Uterus (tissue), 2 donors: ENCODE measurements around the gene UBE2O.

ENCODE experiments used
- POLR2A ChIP-seq, 2 donors: fragments of 450-650 bp; IDR thresholded peaks; one replicate each; pipeline ENCODE4 v1.6.1; 2016; ENCODE audit warnings: antibody characterized with exemption in 2 of 2, mild to moderate bottlenecking in 1 of 2, moderate library complexity in 1 of 2
- TF ChIP-seq, protein P1 (sequence below), 4 experiments: fragments of 200-600 bp in 2 of 4; fragments of 450-650 bp in 2 of 4; sonication (generic) in 2 of 4; IDR thresholded peaks; one replicate each; pipeline ENCODE4 v1.5.1; 2016 to 2019; ENCODE audit warnings: antibody characterized with exemption in 4 of 4, mild to moderate bottlenecking in 2 of 4, moderate library complexity in 1 of 4

DNA sequence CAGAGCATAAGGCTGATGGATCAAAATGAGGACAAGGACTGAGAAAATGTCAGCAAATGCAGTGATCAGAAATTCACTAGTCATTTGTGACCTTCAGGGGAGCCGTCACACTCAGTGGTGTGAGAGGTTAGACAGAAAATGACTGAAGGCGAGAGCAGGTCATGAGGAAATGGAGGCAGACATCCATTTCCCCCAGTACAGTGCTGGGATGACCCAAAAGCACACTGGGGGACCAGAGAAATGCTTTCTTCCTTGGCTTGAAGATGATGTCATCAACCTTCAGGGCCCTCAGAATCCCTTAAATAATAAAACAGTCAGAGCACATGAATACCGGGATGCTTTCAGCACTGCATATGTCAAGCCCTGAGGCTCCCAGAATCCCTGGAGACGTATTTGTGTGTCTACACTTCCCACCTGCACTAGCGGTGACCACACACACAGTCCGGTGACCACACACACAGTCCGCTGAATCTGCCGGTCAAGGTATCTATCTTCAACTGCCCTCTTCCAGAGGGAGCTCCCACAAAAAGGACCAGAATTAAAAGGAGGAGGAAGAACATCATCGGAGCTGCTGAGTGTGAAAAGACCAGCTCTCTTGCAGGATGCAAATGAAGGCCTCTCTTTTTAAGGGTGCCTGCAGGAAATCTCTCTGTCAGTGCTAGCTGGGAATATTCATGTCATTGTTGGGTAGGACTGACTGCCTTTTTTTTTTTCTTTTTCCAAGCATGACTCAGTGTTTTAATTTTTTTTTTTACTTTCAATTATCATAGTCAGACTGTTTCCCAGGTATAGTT is 8.2 kb downstream of the UBE2O start:
- TF ChIP-seq, protein P1, sequence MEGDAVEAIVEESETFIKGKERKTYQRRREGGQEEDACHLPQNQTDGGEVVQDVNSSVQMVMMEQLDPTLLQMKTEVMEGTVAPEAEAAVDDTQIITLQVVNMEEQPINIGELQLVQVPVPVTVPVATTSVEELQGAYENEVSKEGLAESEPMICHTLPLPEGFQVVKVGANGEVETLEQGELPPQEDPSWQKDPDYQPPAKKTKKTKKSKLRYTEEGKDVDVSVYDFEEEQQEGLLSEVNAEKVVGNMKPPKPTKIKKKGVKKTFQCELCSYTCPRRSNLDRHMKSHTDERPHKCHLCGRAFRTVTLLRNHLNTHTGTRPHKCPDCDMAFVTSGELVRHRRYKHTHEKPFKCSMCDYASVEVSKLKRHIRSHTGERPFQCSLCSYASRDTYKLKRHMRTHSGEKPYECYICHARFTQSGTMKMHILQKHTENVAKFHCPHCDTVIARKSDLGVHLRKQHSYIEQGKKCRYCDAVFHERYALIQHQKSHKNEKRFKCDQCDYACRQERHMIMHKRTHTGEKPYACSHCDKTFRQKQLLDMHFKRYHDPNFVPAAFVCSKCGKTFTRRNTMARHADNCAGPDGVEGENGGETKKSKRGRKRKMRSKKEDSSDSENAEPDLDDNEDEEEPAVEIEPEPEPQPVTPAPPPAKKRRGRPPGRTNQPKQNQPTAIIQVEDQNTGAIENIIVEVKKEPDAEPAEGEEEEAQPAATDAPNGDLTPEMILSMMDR (IDR thresholded peaks at IDR 0.05): no peak
- TF ChIP-seq POLR2A (IDR thresholded peaks at IDR 0.05): no peak
